ENCODE measurements around the gene KRTAP1-3. TPM values are rescaled to one million over a fixed set of nuclear protein-coding genes. Genes with fewer than 3 reads are reported as not detected.
"Not testable (repeated sequence)": the region's sequence is repeated elsewhere in the genome, so short reads cannot be mapped to it uniquely, and the experiment has no call there.

KRTAP1-3 gene
- total RNA-seq = not detected

- intact Hi-C loops (cut with DNase I; ENCODE audit: low total_unique reads); H3K4me3 ChIP-seq; H3K4me1 ChIP-seq; H3K27me3 ChIP-seq; H3K9me3 ChIP-seq; H3K27ac ChIP-seq; H3K36me3 ChIP-seq: not testable (repeated sequence)
- peak in 1 of 2 donors; percentile 36 for DNase-seq (ENCODE audit: low spot score in 2 of 2)
These were observed at the start of gene KRTAP1-3 for GRCh38 chr17:41034346-41034935. Gene KRTAP1-3, minus strand, starts transcription at chr17:41034874. Its CDS starts 53 bp downstream, at chr17:41034821.

GRCh38 chr17:41084100-41084856, 49.6 kb upstream of the KRTAP1-3 start, which contains the start of gene KRTAP4-7:
Gene KRTAP4-7, plus strand, starts transcription at chr17:41084150. Its CDS starts 57 bp downstream, at chr17:41084207.
- intact Hi-C loops (cut with DNase I; ENCODE audit: low total_unique reads); H3K27me3 ChIP-seq; H3K4me1 ChIP-seq; H3K4me3 ChIP-seq; H3K9me3 ChIP-seq; H3K36me3 ChIP-seq; H3K27ac ChIP-seq; DNase-seq (ENCODE audit: low spot score in 2 of 2): not testable (repeated sequence)

GRCh38 chr17:41083427-41083826, 48.8 kb upstream of the KRTAP1-3 start:
- H3K27ac ChIP-seq; DNase-seq (ENCODE audit: low spot score in 2 of 2); H3K9me3 ChIP-seq; H3K4me3 ChIP-seq; intact Hi-C loops (cut with DNase I; ENCODE audit: low total_unique reads); H3K36me3 ChIP-seq; H3K4me1 ChIP-seq; H3K27me3 ChIP-seq: not testable (repeated sequence)

GRCh38 chr17:41082626-41083025, 48.0 kb upstream of the KRTAP1-3 start:
- H3K36me3 ChIP-seq = no peaks in the 10 kb centered on the region
- TF ChIP-seq CTCF (IDR thresholded peaks at IDR 0.05) (no peak), POLR2A (IDR thresholded peaks at IDR 0.05) (no peak), POLR2AphosphoS5 (IDR thresholded peaks at IDR 0.05) (no peak)
- H3K27ac ChIP-seq = no peak overlapping the region
- H3K27me3 ChIP-seq = no peaks in the 10 kb centered on the region
- DNase-seq (ENCODE audit: low spot score in 2 of 2) = no peak
- no peak overlapping the region for H3K4me3 ChIP-seq
- intact Hi-C loops (cut with DNase I; ENCODE audit: low total_unique reads) = no loop called here
- H3K9me3 ChIP-seq = no peaks in the 10 kb centered on the region
- H3K4me1 ChIP-seq = no peaks in the 10 kb centered on the region

GRCh38 chr17:41076788-41077187, 42.1 kb upstream of the KRTAP1-3 start:
- Histone ChIP-seq H3K4me3 (no peak overlapping the region), H3K9me3 (no peaks in the 10 kb centered on the region), H3K36me3 (no peaks in the 10 kb centered on the region), H3K4me1 (no peaks in the 10 kb centered on the region), H3K27ac (no peak overlapping the region), H3K27me3 (no peaks in the 10 kb centered on the region)
- DNase-seq (ENCODE audit: low spot score in 2 of 2) = no peak
- TF ChIP-seq POLR2AphosphoS5 (IDR thresholded peaks at IDR 0.05) = no peak
- TF ChIP-seq POLR2A (IDR thresholded peaks at IDR 0.05) = no peak
- no peak for TF ChIP-seq CTCF (IDR thresholded peaks at IDR 0.05)
- intact Hi-C loops (cut with DNase I; ENCODE audit: low total_unique reads) = no loop called here

GRCh38 chr17:41073676-41074075, 39.0 kb upstream of the KRTAP1-3 start:
- no peaks in the 10 kb centered on the region for H3K27me3 ChIP-seq
- intact Hi-C loops (cut with DNase I; ENCODE audit: low total_unique reads) = no loop called here
- H3K36me3 ChIP-seq = no peaks in the 10 kb centered on the region
- DNase-seq (ENCODE audit: low spot score in 2 of 2) = no peak
- no peaks in the 10 kb centered on the region for H3K9me3 ChIP-seq
- TF ChIP-seq POLR2AphosphoS5 (IDR thresholded peaks at IDR 0.05) = no peak
- no peak for TF ChIP-seq CTCF (IDR thresholded peaks at IDR 0.05)
- TF ChIP-seq POLR2A (IDR thresholded peaks at IDR 0.05) = no peak
- H3K4me1 ChIP-seq = no peaks in the 10 kb centered on the region
- no peak overlapping the region for H3K4me3 ChIP-seq
- H3K27ac ChIP-seq = no peak overlapping the region

Measured in breast epithelium (tissue), 4 donors.